CD4-positive, alpha-beta memory T cell (primary cell): ENCODE measurements around the gene RHOF. TPM values are rescaled to one million over a fixed set of nuclear protein-coding genes. Genes with fewer than 3 reads are reported as not detected.
"Not testable (repeated sequence)": the region's sequence is repeated elsewhere in the genome, so short reads cannot be mapped to it uniquely, and the experiment has no call there.

Source experiments
- CTCF ChIA-PET: fragments of 350-600 bp; sonication (Branson Sonifier 250); formaldehyde crosslinking; loops from one replicate; lab custom pipeline; 2021; ENCODE audit warnings: inconsistent platforms; ENCODE audit not compliant: partially characterized antibody; lab: Charles Lee
- POLR2A ChIA-PET: fragments of 350-600 bp; sonication (Branson Sonifier 250); formaldehyde crosslinking; loops from one replicate; lab custom pipeline; 2021; ENCODE audit not compliant: partially characterized antibody; lab: Charles Lee
- DNase-seq, 5 donors: peaks; one replicate each; pipeline versions ENCODE4 v3.0.0 to v3.0.0-alpha.2; 2020 to 2022; ENCODE audit warnings: mixed read lengths in 1 of 5
- H3K27ac ChIP-seq: one replicate; pipeline ENCODE4 v1.7.0; 2013; ENCODE audit warnings: low read depth, low read length
- H3K27me3 ChIP-seq: 2 replicates; pipeline ENCODE4 v1.7.0; 2013; ENCODE audit warnings: mild to moderate bottlenecking, low read length, moderate library complexity; ENCODE audit not compliant: insufficient read depth
- H3K36me3 ChIP-seq: 2 replicates; pipeline ENCODE4 v1.7.0; 2013; ENCODE audit warnings: mild to moderate bottlenecking, low read length, moderate library complexity; ENCODE audit not compliant: insufficient read depth
- H3K4me1 ChIP-seq: 2 replicates; pipeline ENCODE4 v1.7.0; 2013; ENCODE audit warnings: mild to moderate bottlenecking, low read length, moderate library complexity; ENCODE audit not compliant: insufficient read depth
- H3K4me3 ChIP-seq, 2 donors: one replicate each; pipeline ENCODE4 v1.7.0; 2013; ENCODE audit warnings: low read length in 2 of 2, mild to moderate bottlenecking in 1 of 2
- H3K9me3 ChIP-seq, 2 donors: one replicate each; pipeline ENCODE4 v1.7.0; 2013; ENCODE audit warnings: low read length in 2 of 2, control low read depth in 1 of 2; ENCODE audit not compliant: control insufficient read depth in 1 of 2
- H3K27ac Mint-ChIP-seq, 7 donors: one replicate each; pipeline ENCODE4 v1.8.0; 2020 to 2021; ENCODE audit warnings: mixed read lengths in 7 of 7, mild to moderate bottlenecking in 6 of 7, inconsistent platforms in 3 of 7, moderate library complexity in 3 of 7
- H3K27me3 Mint-ChIP-seq, 2 donors: one replicate each; pipeline ENCODE4 v1.8.0; 2020 to 2021; ENCODE audit warnings: mixed read lengths in 2 of 2
- H3K36me3 Mint-ChIP-seq, 2 donors: one replicate each; pipeline ENCODE4 v1.8.0; 2020 to 2021; ENCODE audit warnings: mixed read lengths in 2 of 2, inconsistent platforms in 1 of 2, mild to moderate bottlenecking in 1 of 2
- H3K4me1 Mint-ChIP-seq, 4 donors: one replicate each; pipeline ENCODE4 v1.8.0; 2020 to 2021; ENCODE audit warnings: mixed read lengths in 4 of 4, mild to moderate bottlenecking in 1 of 4
- H3K4me3 Mint-ChIP-seq, 8 donors: one replicate each; pipeline ENCODE4 v1.8.0; 2020 to 2021; ENCODE audit warnings: mixed read lengths in 8 of 8, mild to moderate bottlenecking in 7 of 8, moderate library complexity in 6 of 8, inconsistent platforms in 3 of 8
- H3K9me3 Mint-ChIP-seq, 8 donors: one replicate each; pipeline ENCODE4 v1.8.0; 2020 to 2021; ENCODE audit warnings: mixed read lengths in 8 of 8, mild to moderate bottlenecking in 5 of 8, inconsistent platforms in 3 of 8, moderate library complexity in 1 of 8
- intact Hi-C: fragments of 100-400 bp; cut with micrococcal nuclease; formaldehyde crosslinking; loops from one replicate; pipeline ENCODE4 v1.15.1; 2023
- polyA plus RNA-seq, 2 donors: library from polyadenylated mRNA; unstranded; fragments of 300-500 nt; fragmentation: Illumina TruSeq; gene quantifications; one replicate each; pipeline ENCODE4 v1.2.3, GENCODE V29; 2021
- total RNA-seq, 2 experiments: library from RNA; stranded (reverse); gene quantifications; one replicate each; pipeline ENCODE4 v1.2.3, GENCODE V29; 2021

The RHOF gene
- total and polyA plus RNA-seq, 4 experiments from 2014 or later: 72.6 to 138 (median 121) TPM

DNA sequence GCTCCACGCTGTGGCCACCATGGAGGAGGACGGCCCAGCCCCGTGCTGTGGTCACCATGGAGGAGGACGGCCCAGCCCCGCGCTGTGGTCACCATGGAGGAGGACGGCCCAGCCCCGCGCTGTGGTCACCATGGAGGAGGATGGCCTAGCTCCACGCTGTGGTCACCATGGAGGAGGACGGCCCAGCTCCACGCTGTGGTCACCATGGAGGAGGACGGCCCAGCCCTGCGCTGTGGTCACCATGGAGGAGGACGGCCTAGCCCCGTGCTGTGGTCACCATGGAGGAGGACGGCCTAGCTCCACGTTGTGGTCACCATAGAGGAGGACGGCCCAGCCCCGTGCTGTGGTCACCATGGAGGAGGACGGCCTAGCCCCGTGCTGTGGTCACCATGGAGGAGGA lies 35.0 kb downstream of the RHOF start:
- H3K36me3 ChIP-seq, H3K4me3 ChIP-seq, H3K27me3 Mint-ChIP-seq, POLR2A ChIA-PET, H3K4me3 Mint-ChIP-seq, H3K36me3 Mint-ChIP-seq, H3K27ac ChIP-seq, H3K9me3 ChIP-seq, H3K9me3 Mint-ChIP-seq, DNase-seq, H3K4me1 ChIP-seq, intact Hi-C loops, H3K27me3 ChIP-seq: not testable (repeated sequence)
- peak overlapping the region in 1 of 7 donors; percentile 46 for H3K27ac Mint-ChIP-seq
- CTCF ChIA-PET: interaction anchor here (0.6 kb wide), 1 partner anchor 60 kb away, joined by 3 read pairs; no protein-coding TSS in a partner anchor
- peaks cover 4 to 19% (median 8%) of the 10 kb centered on the region in 4 donors for H3K4me1 Mint-ChIP-seq

DNA sequence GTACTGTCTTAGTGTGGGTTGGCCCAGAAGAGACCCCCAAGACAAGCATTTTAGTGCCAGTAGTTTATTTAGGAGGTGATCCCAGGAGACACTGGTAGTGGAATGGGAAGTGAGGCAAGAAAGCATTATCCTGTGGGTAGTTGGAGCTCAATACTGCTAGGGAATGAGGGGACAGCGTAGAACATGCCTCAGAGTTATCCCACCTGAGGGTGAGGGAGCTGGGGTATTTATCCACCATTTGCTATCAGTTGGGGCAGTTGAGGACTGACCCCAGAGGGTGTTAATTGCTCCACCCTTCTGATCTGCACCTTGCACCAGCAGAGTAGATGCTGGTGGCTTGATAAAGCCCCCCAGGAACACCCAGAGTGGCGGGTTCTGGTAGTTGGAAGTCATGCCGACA lies 37.9 kb downstream of the RHOF start:
- intact Hi-C loops: no loop called here
- no peaks in the 10 kb centered on the region for H3K36me3 ChIP-seq
- no peaks in the 10 kb centered on the region for H3K9me3 ChIP-seq
- no peak overlapping the region for H3K4me3 Mint-ChIP-seq
- H3K27me3 Mint-ChIP-seq: no peaks in the 10 kb centered on the region
- H3K27ac ChIP-seq: no peak overlapping the region
- H3K27ac Mint-ChIP-seq: no peak overlapping the region
- H3K27me3 ChIP-seq: no peaks in the 10 kb centered on the region
- POLR2A ChIA-PET: no interaction called here
- H3K4me1 ChIP-seq: peaks cover 8% of the 10 kb centered on the region
- DNase-seq: no peak
- CTCF ChIA-PET: no interaction called here
- no peak overlapping the region for H3K4me3 ChIP-seq
- H3K4me1 Mint-ChIP-seq: peaks cover 4 to 19% (median 8%) of the 10 kb centered on the region in 4 donors
- H3K36me3 Mint-ChIP-seq: peaks cover 0 to 3% of the 10 kb centered on the region in 2 donors
- H3K9me3 Mint-ChIP-seq: no peaks in the 10 kb centered on the region

DNA sequence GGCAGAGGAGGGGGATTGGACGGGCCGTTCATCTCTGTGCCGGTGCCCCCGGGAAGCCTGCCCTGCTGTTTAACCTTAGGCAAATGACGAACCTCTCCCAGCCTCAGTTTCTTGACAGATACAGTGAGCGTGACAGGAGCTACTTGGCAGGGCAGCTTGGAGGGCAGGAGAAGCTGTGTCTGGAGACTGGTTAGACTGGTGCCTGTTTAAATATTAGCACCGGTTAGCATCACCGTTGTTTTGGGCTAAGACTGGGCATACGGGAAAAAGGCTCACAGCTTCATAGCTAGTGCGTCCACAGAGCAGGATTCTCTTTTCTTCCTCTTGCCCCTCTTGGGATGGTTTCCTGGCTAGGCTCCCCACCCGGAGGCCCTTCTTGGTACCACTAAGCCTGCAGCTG lies 38.7 kb downstream of the RHOF start:
- no peak overlapping the region for H3K27ac Mint-ChIP-seq
- no peaks in the 10 kb centered on the region for H3K36me3 ChIP-seq
- no peak for DNase-seq
- no peaks in the 10 kb centered on the region for H3K27me3 Mint-ChIP-seq
- intact Hi-C loops: no loop called here
- CTCF ChIA-PET: no interaction called here
- H3K27ac ChIP-seq: no peak overlapping the region
- H3K36me3 Mint-ChIP-seq: peaks cover 0 to 3% of the 10 kb centered on the region in 2 donors
- no peak overlapping the region for H3K4me3 Mint-ChIP-seq
- H3K9me3 Mint-ChIP-seq: no peaks in the 10 kb centered on the region
- no peak overlapping the region for H3K4me3 ChIP-seq
- H3K4me1 Mint-ChIP-seq: peaks cover 4 to 19% (median 11%) of the 10 kb centered on the region in 4 donors
- POLR2A ChIA-PET: no interaction called here
- no peaks in the 10 kb centered on the region for H3K9me3 ChIP-seq
- no peaks in the 10 kb centered on the region for H3K27me3 ChIP-seq
- peaks cover 15% of the 10 kb centered on the region for H3K4me1 ChIP-seq

DNA sequence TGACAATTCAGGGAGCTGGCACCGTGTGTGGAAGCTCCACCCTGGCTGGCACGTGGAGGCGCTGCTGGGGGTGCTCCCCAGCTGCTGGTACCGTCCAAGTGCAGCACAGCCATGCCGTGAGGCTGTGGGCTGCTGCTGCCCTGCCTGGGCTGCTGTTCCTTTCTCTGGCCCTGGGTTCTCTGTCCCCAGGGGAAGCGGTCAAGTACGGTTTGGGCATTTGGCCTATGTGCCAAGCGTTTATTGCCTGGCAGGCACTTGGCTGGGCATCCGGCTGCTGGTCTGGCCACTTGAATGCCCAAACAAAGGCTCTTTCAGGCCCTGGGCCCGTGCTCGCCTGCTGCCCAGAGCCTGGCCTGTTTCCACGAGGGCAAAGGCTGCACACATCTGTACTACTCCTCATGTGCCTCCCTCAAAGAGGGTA lies 39.6 kb downstream of the RHOF start:
- ChIA-PET POLR2A (no interaction called here), CTCF (no interaction called here)
- no peaks in the 10 kb centered on the region for H3K27me3 ChIP-seq
- Mint-ChIP-seq H3K9me3 (no peaks in the 10 kb centered on the region), H3K4me3 (no peak overlapping the region), H3K4me1 (peaks cover 4 to 19% (median 11%) of the 10 kb centered on the region in 4 donors), H3K27me3 (no peaks in the 10 kb centered on the region), H3K36me3 (peaks cover 0 to 3% of the 10 kb centered on the region in 2 donors), H3K27ac (no peak overlapping the region)
- no peak overlapping the region for H3K27ac ChIP-seq
- intact Hi-C loops: no loop called here
- H3K4me3 ChIP-seq: no peak overlapping the region
- peaks cover 15% of the 10 kb centered on the region for H3K4me1 ChIP-seq
- no peaks in the 10 kb centered on the region for H3K9me3 ChIP-seq
- no peak for DNase-seq
- H3K36me3 ChIP-seq: no peaks in the 10 kb centered on the region

DNA sequence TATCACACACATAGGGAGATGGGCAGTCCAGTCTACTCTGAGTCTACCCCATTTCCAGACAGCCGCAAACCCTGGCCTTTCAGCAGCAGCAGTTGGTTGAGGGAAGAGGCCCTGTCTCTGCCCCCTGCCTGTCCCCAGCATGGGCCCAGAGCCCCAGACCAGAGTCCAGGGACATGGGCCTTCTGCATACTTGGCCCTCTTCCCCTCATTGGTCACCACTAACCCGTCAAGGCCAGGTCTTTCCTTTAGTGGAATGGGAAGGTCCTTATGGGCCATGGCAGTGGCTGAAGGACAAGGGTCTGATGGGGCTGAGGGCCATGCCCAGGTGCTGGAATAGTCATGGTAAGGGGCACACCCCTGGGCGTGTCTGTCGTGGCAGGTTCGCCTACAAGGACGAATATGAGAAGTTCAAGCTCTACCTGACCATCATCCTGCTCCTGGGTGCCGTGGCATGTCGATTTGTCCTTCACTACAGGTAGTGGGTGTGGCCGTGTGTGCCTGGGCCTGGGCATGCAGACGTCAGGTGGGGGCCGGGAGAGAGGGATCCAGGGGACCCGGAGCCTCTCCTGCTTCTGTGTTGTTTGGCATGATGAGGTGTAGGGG lies 41.6 kb downstream of the RHOF start:
- intact Hi-C loops: no loop called here

DNA sequence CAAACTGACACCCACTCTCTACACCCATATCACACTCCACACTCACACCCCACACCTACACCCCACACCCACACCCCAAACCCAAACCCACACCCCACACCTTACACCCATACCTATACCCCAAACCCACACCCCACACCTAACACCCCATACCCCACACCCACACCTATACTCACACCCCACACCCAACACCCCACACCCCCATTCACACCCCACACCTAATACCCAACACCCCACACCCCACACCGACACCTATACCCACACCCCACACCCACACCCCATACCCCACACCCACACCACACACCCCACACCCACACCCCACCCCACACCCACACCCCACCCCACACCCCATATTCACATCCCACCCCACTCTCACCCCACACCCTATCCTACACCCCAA lies 42.5 kb downstream of the RHOF start:
- no peak for DNase-seq
- no peak overlapping the region for H3K4me3 ChIP-seq
- no peak overlapping the region for H3K27ac ChIP-seq
- Mint-ChIP-seq H3K9me3 (no peaks in the 10 kb centered on the region), H3K27ac (no peak overlapping the region), H3K4me1 (peaks cover 4 to 9% (median 6%) of the 10 kb centered on the region in 4 donors), H3K4me3 (no peak overlapping the region), H3K36me3 (peaks cover 0 to 3% of the 10 kb centered on the region in 2 donors), H3K27me3 (no peaks in the 10 kb centered on the region)
- ChIA-PET POLR2A (no interaction called here), CTCF (no interaction called here)
- H3K27me3 ChIP-seq: no peaks in the 10 kb centered on the region
- peaks cover 8% of the 10 kb centered on the region for H3K4me1 ChIP-seq
- no peaks in the 10 kb centered on the region for H3K9me3 ChIP-seq
- intact Hi-C loops: no loop called here
- no peaks in the 10 kb centered on the region for H3K36me3 ChIP-seq

More for the DNA sequence above, 41.6 kb downstream of the RHOF start:
- Mint-ChIP-seq H3K4me3 (no peak overlapping the region), H3K4me1 (peaks cover 8 to 17% (median 12%) of the 10 kb centered on the region in 4 donors), H3K9me3 (no peaks in the 10 kb centered on the region), H3K27ac (peak overlapping the region in 6 of 7 donors; percentile 15 to 83 (median 63)), H3K27me3 (no peaks in the 10 kb centered on the region), H3K36me3 (peaks cover 0 to 3% of the 10 kb centered on the region in 2 donors)
- Histone ChIP-seq H3K4me1 (peaks cover 14% of the 10 kb centered on the region), H3K27ac (no peak overlapping the region), H3K9me3 (no peaks in the 10 kb centered on the region), H3K4me3 (no peak overlapping the region), H3K36me3 (no peaks in the 10 kb centered on the region), H3K27me3 (no peaks in the 10 kb centered on the region)
- no peak for DNase-seq
- CTCF ChIA-PET: interaction anchor here (1.2 kb wide), 1 partner anchor 43 kb away, joined by 3 read pairs; no protein-coding TSS in a partner anchor
- POLR2A ChIA-PET: no interaction called here

DNA sequence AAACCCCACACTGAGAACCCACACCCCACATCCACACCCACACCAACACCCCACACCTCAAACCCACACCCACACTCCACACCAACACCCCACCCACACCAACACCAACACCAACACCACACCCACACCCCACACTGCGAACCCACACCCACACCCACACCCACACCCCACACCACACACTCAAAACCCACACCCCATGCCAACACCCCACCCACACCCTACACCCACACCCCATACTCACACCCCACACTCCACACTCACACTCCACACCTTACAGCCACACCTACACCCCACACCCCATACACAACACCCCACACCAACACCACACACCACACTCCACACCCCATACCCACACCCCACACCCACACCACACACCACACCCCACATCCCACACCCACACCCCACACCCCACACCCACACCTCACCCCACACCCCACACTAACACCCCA lies 43.0 kb downstream of the RHOF start:
- Histone ChIP-seq H3K4me3 (no peak overlapping the region), H3K27ac (peak overlapping the region; percentile 14), H3K9me3 (no peaks in the 10 kb centered on the region), H3K4me1 (peaks cover 8% of the 10 kb centered on the region), H3K27me3 (no peaks in the 10 kb centered on the region), H3K36me3 (no peaks in the 10 kb centered on the region)
- H3K4me1 Mint-ChIP-seq: peaks cover 4 to 8% (median 4%) of the 10 kb centered on the region in 4 donors
- peaks cover 0 to 3% of the 10 kb centered on the region in 2 donors for H3K36me3 Mint-ChIP-seq
- no peaks in the 10 kb centered on the region for H3K9me3 Mint-ChIP-seq
- CTCF ChIA-PET: no interaction called here
- H3K27me3 Mint-ChIP-seq: no peaks in the 10 kb centered on the region
- POLR2A ChIA-PET: no interaction called here
- peak overlapping the region in 1 of 7 donors; percentile 74 for H3K27ac Mint-ChIP-seq
- no peak overlapping the region for H3K4me3 Mint-ChIP-seq
- no peak for DNase-seq
- intact Hi-C loops: no loop called here
